GM19240 (cell line): ENCODE measurements around the gene HCFC1.
A peak's percentile ranks its signal among the peaks of the same experiment; 100 is the strongest.

Source experiments
- DNase-seq: peaks from one replicate; pipeline ENCODE4 v3.0.0; 2011; ENCODE audit warnings: low spot score; ENCODE audit not compliant: insufficient read length

HCFC1 gene

GRCh38 chrX:153941336-153942252 is 30.0 kb downstream of the HCFC1 start:
- no peak for DNase-seq

- no peak for DNase-seq
These were observed 32.0 kb downstream of the HCFC1 start for GRCh38 chrX:153939573-153939972.

- no peak for DNase-seq
These were observed 33.3 kb downstream of the HCFC1 start for GRCh38 chrX:153938226-153938786.

- no peak for DNase-seq
These were observed 34.6 kb downstream of the HCFC1 start for GRCh38 chrX:153937056-153937455.

GRCh38 chrX:153935326-153935851 is 36.2 kb downstream of the HCFC1 start:
- no peak for DNase-seq

- DNase-seq: peak; percentile 83
These were observed 36.8 kb downstream of the HCFC1 start, which contains the start of gene NAA10 for GRCh38 chrX:153934762-153935325. Gene NAA10 (minus strand): TSS chrX:153935037. CDS start chrX:153934904, 133 bp downstream.

- DNase-seq: no peak
These were observed 37.4 kb downstream of the HCFC1 start for GRCh38 chrX:153934148-153934761.

- no peak for DNase-seq
These were observed 37.9 kb downstream of the HCFC1 start for GRCh38 chrX:153933748-153934147.

GRCh38 chrX:153932220-153932915 is 39.2 kb downstream of the HCFC1 start:
- DNase-seq: no peak

- no peak for DNase-seq
These were observed 39.9 kb downstream of the HCFC1 start for GRCh38 chrX:153931748-153932147.

GRCh38 chrX:153931151-153931550 is 40.5 kb downstream of the HCFC1 start:
- no peak for DNase-seq

- no peak for DNase-seq
These were observed 41.4 kb downstream of the HCFC1 start for GRCh38 chrX:153930011-153930910.

GRCh38 chrX:153929576-153929975 is 42.0 kb downstream of the HCFC1 start:
- DNase-seq: no peak

GRCh38 chrX:153928846-153929245 is 42.8 kb downstream of the HCFC1 start:
- no peak for DNase-seq

GRCh38 chrX:153927922-153928760 is 43.5 kb downstream of the HCFC1 start:
- peak; percentile 90 for DNase-seq

- no peak for DNase-seq
These were observed 44.0 kb downstream of the HCFC1 start for GRCh38 chrX:153927672-153927921.

GRCh38 chrX:153926858-153927671 is 44.6 kb downstream of the HCFC1 start:
- DNase-seq: peak; percentile 80

- no peak for DNase-seq
These were observed 45.1 kb downstream of the HCFC1 start for GRCh38 chrX:153926552-153926857.
